GM12875 (cell line): ENCODE measurements around the gene FBXL17.

ENCODE experiments used
- H3K4me3 ChIP-seq: one replicate; pipeline ENCODE4 v1.5.1; 2011; ENCODE audit warnings: low read depth, low read length, control low read depth
- TF ChIP-seq, protein P1 (sequence below): IDR thresholded peaks from 2 replicates; pipeline ENCODE4 v1.5.1; 2011; ENCODE audit warnings: low read depth, mild to moderate bottlenecking, control low read depth, inconsistent platforms, low read length, moderate library complexity, borderline replicate concordance; ENCODE audit not compliant: insufficient read depth

Gene FBXL17

DNA sequence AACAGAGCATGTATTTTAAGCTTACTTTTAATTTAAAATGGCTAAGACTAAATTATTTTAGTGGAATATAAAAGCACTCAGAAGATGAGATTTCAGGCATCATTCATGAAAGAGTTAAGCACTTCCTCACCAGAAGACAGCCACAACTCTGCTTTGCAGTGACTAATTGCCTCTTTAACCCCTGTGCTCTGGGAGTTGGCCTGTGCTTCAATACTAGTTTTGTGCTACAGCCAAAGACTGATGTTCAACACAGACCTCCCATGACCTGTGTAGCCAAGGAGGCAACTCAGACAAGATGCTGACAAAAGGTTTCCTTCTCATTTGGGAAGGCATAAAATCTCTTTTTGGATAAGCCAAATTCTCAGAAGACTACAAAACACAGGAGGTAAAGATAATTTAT, 353.5 kb downstream of the FBXL17 start:
- no peak overlapping the region for H3K4me3 ChIP-seq
- TF ChIP-seq, protein P1, sequence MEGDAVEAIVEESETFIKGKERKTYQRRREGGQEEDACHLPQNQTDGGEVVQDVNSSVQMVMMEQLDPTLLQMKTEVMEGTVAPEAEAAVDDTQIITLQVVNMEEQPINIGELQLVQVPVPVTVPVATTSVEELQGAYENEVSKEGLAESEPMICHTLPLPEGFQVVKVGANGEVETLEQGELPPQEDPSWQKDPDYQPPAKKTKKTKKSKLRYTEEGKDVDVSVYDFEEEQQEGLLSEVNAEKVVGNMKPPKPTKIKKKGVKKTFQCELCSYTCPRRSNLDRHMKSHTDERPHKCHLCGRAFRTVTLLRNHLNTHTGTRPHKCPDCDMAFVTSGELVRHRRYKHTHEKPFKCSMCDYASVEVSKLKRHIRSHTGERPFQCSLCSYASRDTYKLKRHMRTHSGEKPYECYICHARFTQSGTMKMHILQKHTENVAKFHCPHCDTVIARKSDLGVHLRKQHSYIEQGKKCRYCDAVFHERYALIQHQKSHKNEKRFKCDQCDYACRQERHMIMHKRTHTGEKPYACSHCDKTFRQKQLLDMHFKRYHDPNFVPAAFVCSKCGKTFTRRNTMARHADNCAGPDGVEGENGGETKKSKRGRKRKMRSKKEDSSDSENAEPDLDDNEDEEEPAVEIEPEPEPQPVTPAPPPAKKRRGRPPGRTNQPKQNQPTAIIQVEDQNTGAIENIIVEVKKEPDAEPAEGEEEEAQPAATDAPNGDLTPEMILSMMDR, result no peak

DNA sequence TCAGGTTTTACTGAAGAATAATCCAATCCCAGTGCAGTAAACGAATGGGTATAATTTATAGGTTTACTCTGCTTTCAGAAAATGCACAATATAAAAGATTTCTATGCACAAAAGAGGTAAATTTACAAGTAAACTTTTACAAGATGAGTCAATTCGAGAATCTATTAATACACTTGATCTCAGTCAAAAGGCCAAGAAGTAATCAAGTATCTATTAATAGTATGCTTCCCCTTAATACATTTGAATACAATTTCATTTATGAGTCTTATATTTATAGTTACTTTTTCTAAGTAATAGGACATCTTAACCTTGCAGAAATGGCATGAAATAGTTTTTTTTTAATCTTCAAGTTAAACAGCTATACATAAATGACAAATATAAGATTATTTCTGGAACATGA, 355.9 kb downstream of the FBXL17 start:
- H3K4me3 ChIP-seq, result no peak overlapping the region
- TF ChIP-seq, protein P1, result no peak

DNA sequence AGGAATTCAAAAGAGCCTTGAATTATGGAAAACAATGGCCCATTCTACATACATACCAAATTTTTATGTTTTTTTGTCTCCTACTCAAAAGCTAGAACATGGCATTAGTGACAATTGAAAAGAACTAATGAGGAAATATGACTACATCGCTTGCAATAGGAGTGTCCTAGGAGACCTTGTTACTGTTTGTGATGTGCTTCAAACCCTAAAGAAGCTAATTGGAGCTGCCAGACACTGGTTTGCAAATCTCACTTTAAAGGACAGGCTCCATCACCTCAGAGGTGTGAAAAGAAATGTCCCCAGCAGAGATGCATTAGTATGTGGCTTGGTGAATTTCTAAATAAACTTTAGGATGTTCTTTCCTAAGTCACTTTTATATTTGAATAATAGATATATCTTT, 356.9 kb downstream of the FBXL17 start:
- TF ChIP-seq, protein P1, result no peak
- H3K4me3 ChIP-seq, result no peak overlapping the region

DNA sequence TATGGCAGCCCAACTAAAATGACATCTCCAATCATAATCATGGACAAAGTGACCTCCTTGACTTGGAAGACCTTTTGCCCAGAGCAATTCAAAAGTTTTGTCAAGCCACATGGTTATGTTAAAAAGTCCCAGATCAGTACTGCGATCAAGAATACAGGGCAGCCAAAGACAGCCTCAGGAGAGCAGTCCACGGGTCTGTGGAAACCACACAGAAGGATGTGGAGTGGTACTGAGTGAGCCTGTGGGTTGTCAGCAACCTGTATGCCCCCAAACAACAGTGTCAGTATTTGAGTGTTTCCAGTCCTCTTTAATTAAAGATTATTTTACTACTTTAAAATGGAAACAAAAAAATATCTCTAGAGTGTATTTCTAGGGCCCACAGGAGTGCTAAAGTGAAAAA, 365.8 kb downstream of the FBXL17 start:
- TF ChIP-seq, protein P1, result no peak
- H3K4me3 ChIP-seq, result no peak overlapping the region

DNA sequence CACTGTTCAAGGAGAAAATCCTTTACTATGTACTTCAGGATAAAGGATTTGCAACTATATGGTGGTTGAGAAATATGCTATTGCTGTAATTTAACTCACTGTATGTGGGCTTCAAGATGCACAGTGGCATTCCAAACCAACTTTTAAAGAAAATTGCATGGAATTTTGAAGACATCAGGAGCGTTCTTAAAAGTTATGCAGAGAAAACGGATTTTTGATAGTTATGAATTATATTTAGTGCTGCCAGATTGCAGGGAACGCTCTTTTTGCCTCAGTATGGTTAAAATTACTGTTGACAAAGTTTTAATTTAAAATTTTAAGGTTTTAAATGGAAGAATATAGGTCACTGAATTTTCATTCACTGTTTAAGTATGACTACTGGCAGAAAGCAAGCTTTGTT, 375.1 kb downstream of the FBXL17 start:
- TF ChIP-seq, protein P1, result no peak
- no peak overlapping the region for H3K4me3 ChIP-seq

DNA sequence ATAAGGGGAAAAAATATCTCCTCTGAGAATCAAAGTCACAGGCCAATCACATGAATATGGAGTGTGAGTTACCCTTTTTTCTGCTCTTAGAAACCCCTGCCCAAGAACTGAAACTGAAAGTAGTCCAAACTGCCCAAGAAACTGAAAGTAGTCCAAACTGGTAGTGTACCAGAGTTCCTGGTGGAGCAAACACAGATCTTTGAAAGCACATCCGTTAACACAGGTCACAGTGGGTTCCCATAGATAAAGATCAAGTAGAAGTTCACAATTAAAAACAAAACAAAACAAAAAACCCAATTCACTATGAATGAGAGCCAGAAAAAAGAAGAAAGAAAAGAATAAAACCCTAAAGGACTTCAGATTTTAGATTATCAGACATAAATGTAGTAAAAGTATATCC, 378.7 kb downstream of the FBXL17 start:
- no peak overlapping the region for H3K4me3 ChIP-seq
- TF ChIP-seq, protein P1, result no peak

DNA sequence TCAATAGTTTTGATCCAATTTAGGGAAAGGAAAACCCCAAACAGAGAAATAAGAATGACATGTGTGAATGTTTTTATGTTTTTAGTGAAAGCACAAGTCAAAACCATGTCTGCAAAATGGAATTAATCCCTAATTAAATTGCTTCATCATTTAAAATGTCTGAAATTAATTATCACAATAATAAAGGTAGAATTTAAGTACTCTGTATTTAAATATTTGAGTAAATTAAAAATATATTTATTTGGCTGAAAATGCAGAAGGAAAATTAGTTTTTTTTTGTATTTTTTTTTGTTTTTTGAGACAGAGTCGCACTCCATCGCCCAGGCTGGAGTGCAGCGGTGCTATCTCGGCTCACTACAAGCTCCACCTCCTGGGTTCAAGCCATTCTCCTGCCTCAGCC, 380.7 kb downstream of the FBXL17 start:
- no peak overlapping the region for H3K4me3 ChIP-seq
- TF ChIP-seq, protein P1, result no peak
